BE2C (cell line): ENCODE measurements around the gene MRPS27.

ENCODE experiments used
- DNase-seq: peaks from one replicate; pipeline ENCODE4 v3.0.0-alpha.2; 2020
- H3K27me3 ChIP-seq: fragments of 250-450 bp; sonication (Bioruptor Pico); 2 replicates; pipeline ENCODE4 v1.5.1; 2020; ENCODE audit warnings: mild to moderate bottlenecking
- H3K36me3 ChIP-seq: fragments of 250-450 bp; sonication (Bioruptor Pico); 2 replicates; pipeline ENCODE4 v1.5.1; 2020; ENCODE audit warnings: mild to moderate bottlenecking
- H3K4me1 ChIP-seq: fragments of 250-450 bp; sonication (Bioruptor Pico); 2 replicates; pipeline ENCODE4 v1.5.1; 2020
- H3K4me3 ChIP-seq: 2 replicates; pipeline ENCODE4 v1.5.1; 2011; ENCODE audit warnings: low read depth, low read length
- H3K9me3 ChIP-seq: fragments of 250-450 bp; sonication (Bioruptor Pico); 2 replicates; pipeline ENCODE4 v1.5.1; 2020
- CTCF ChIP-seq: IDR thresholded peaks from 2 replicates; pipeline ENCODE4 v1.5.1; 2012; ENCODE audit warnings: mild to moderate bottlenecking, low read depth, low read length

The MRPS27 gene

GRCh38 chr5:72232838-72233237, 87.2 kb downstream of the MRPS27 start:
- peaks cover 49% of the 10 kb centered on the region for H3K36me3 ChIP-seq
- H3K4me3 ChIP-seq = no peak overlapping the region

GRCh38 chr5:72231991-72232703, 87.9 kb downstream of the MRPS27 start:
- no peaks in the 10 kb centered on the region for H3K27me3 ChIP-seq
- no peak overlapping the region for H3K4me3 ChIP-seq
- H3K9me3 ChIP-seq = no peaks in the 10 kb centered on the region
- no peak for TF ChIP-seq CTCF
- peaks cover 47% of the 10 kb centered on the region for H3K36me3 ChIP-seq
- no peaks in the 10 kb centered on the region for H3K4me1 ChIP-seq
- no peak for DNase-seq

More at GRCh38 chr5:72232838-72233237, 87.2 kb downstream of the MRPS27 start:
- Histone ChIP-seq H3K9me3 (no peaks in the 10 kb centered on the region), H3K27me3 (no peaks in the 10 kb centered on the region), H3K4me1 (no peaks in the 10 kb centered on the region)
- no peak for DNase-seq
- TF ChIP-seq CTCF = no peak

GRCh38 chr5:72228960-72229359, 91.1 kb downstream of the MRPS27 start:
- Histone ChIP-seq H3K36me3 (peaks cover 51% of the 10 kb centered on the region), H3K27me3 (no peaks in the 10 kb centered on the region), H3K4me3 (no peak overlapping the region), H3K9me3 (no peaks in the 10 kb centered on the region), H3K4me1 (no peaks in the 10 kb centered on the region)
- DNase-seq = no peak
- TF ChIP-seq CTCF = no peak

GRCh38 chr5:72226950-72227349, 93.1 kb downstream of the MRPS27 start:
- H3K4me3 ChIP-seq = no peak overlapping the region
- no peak for TF ChIP-seq CTCF
- no peaks in the 10 kb centered on the region for H3K4me1 ChIP-seq
- DNase-seq = no peak
- peaks cover 48% of the 10 kb centered on the region for H3K36me3 ChIP-seq
- H3K27me3 ChIP-seq = no peaks in the 10 kb centered on the region
- H3K9me3 ChIP-seq = no peaks in the 10 kb centered on the region

- Histone ChIP-seq H3K9me3 (no peaks in the 10 kb centered on the region), H3K36me3 (peaks cover 46% of the 10 kb centered on the region)
- TF ChIP-seq CTCF = no peak
These were observed 94.3 kb downstream of the MRPS27 start for GRCh38 chr5:72225741-72226140.

GRCh38 chr5:72224946-72225463, 95.0 kb downstream of the MRPS27 start:
- no peak for DNase-seq
- no peaks in the 10 kb centered on the region for H3K9me3 ChIP-seq
- TF ChIP-seq CTCF = no peak
- H3K36me3 ChIP-seq = peaks cover 48% of the 10 kb centered on the region
- H3K4me3 ChIP-seq = no peak overlapping the region
- no peaks in the 10 kb centered on the region for H3K4me1 ChIP-seq
- H3K27me3 ChIP-seq = no peaks in the 10 kb centered on the region

More at GRCh38 chr5:72225741-72226140, 94.3 kb downstream of the MRPS27 start:
- H3K27me3 ChIP-seq = no peaks in the 10 kb centered on the region
- H3K4me1 ChIP-seq = no peaks in the 10 kb centered on the region
- no peak overlapping the region for H3K4me3 ChIP-seq
- no peak for DNase-seq
